Hepatocyte (in vitro differentiated cells): ENCODE results near the gene GRSF1.

Source experiments
- CTCF ChIP-seq: fragments of 200-600 bp; sonication (generic); IDR thresholded peaks from 2 replicates; pipeline ENCODE4 v1.5.1; 2016; ENCODE audit warnings: antibody characterized with exemption, mild to moderate bottlenecking; ENCODE audit not compliant: poor library complexity
- EZH2 ChIP-seq: fragments of 200-600 bp; sonication (generic); IDR thresholded peaks from 2 replicates; pipeline ENCODE4 v1.6.1; 2016; ENCODE audit warnings: antibody characterized with exemption, mild to moderate bottlenecking, borderline replicate concordance
- EZH2phosphoT487 ChIP-seq: fragments of 200-600 bp; sonication (generic); IDR thresholded peaks from one replicate; pipeline ENCODE4 v1.6.1; 2018; ENCODE audit warnings: antibody characterized with exemption, mild to moderate bottlenecking, low read depth, moderate library complexity; ENCODE audit not compliant: unreplicated experiment, severe bottlenecking

GRCh38 chr4:70768301-70768948 lies 71.3 kb downstream of the GRSF1 start:
- TF ChIP-seq CTCF = no peak
- no peak for TF ChIP-seq EZH2phosphoT487
- no peak for TF ChIP-seq EZH2
